CD14-positive monocyte (primary cell): ENCODE results near the gene LHX3. TPM values are rescaled to one million over a fixed set of nuclear protein-coding genes. Genes with fewer than 3 reads are reported as not detected.

Experiments used
- DNase-seq, 3 donors: peaks; one replicate each; pipeline ENCODE4 v3.0.0-alpha.2; 2011 to 2022
- H2AFZ ChIP-seq: 2 replicates; pipeline ENCODE4 v1.6.0; 2012; ENCODE audit warnings: mild to moderate bottlenecking, low read depth, low read length, inconsistent platforms; ENCODE audit not compliant: insufficient read depth, poor library complexity, severe bottlenecking
- H3K27ac ChIP-seq, 2 donors: 1 replicate in 1 of 2; 2 replicates in 1 of 2; pipeline ENCODE4 v1.5.1; 2012 to 2013; ENCODE audit warnings: low read length in 2 of 2, control low read depth in 1 of 2, inconsistent platforms in 1 of 2, low read depth in 1 of 2, mild to moderate bottlenecking in 1 of 2
- H3K27me3 ChIP-seq, 2 donors: one replicate each; pipeline versions ENCODE4 v1.6.0 to v1.6.1; 2011 to 2013; ENCODE audit warnings: low read length in 2 of 2; ENCODE audit not compliant: control insufficient read depth in 2 of 2, insufficient read depth in 2 of 2
- H3K36me3 ChIP-seq, 2 donors: replicated peaks in 1 of 2; 1 replicate in 1 of 2; 2 replicates in 1 of 2; pipeline versions ENCODE4 v1.5.1 to v1.6.1; 2012 to 2013; ENCODE audit warnings: low read length in 2 of 2, control low read depth in 1 of 2, inconsistent platforms in 1 of 2, mild to moderate bottlenecking in 1 of 2; ENCODE audit not compliant: insufficient read depth in 2 of 2, control insufficient read depth in 1 of 2
- H3K4me1 ChIP-seq, 2 donors: 1 replicate in 1 of 2; 2 replicates in 1 of 2; pipeline versions ENCODE4 v1.5.1 to v1.6.1; 2012 to 2013; ENCODE audit warnings: low read length in 2 of 2, control low read depth in 1 of 2, inconsistent platforms in 1 of 2, mild to moderate bottlenecking in 1 of 2, moderate library complexity in 1 of 2; ENCODE audit not compliant: insufficient read depth in 2 of 2, control insufficient read depth in 1 of 2
- H3K4me2 ChIP-seq: replicated peaks from 2 replicates; pipeline ENCODE3; 2012; ENCODE audit warnings: low read length, moderate library complexity, mild to moderate bottlenecking; ENCODE audit not compliant: poor library complexity, severe bottlenecking; ENCODE audit errors: extremely low read depth
- H3K4me3 ChIP-seq, 3 experiments: fragments of 200-600 bp in 1 of 3; sonication (generic) in 1 of 3; replicated peaks in 1 of 3; 1 replicate in 2 of 3; 2 replicates in 1 of 3; pipeline ENCODE4 v1.5.1; 2011 to 2013; ENCODE audit warnings: low read length in 3 of 3, mild to moderate bottlenecking in 3 of 3, control low read depth in 2 of 3, low read depth in 2 of 3, inconsistent platforms in 1 of 3, moderate library complexity in 1 of 3
- H3K79me2 ChIP-seq: 2 replicates; pipeline ENCODE4 v1.6.0; 2012; ENCODE audit warnings: mild to moderate bottlenecking, control low read depth, inconsistent platforms, low read length, moderate library complexity; ENCODE audit not compliant: insufficient read depth
- H3K9ac ChIP-seq: 2 replicates; pipeline ENCODE4 v1.6.0; 2017; ENCODE audit warnings: low read length, mild to moderate bottlenecking; ENCODE audit not compliant: insufficient read depth, poor library complexity, severe bottlenecking
- H3K9me3 ChIP-seq, 2 donors: replicated peaks in 1 of 2; 1 replicate in 1 of 2; 2 replicates in 1 of 2; pipeline versions ENCODE4 v1.5.1 to v1.6.1; 2012 to 2013; ENCODE audit warnings: low read length in 2 of 2, control low read depth in 1 of 2; ENCODE audit not compliant: control insufficient read depth in 1 of 2, insufficient read depth in 1 of 2
- H4K20me1 ChIP-seq: 2 replicates; pipeline ENCODE4 v1.6.0; 2012; ENCODE audit warnings: mild to moderate bottlenecking, low read length, control low read depth, moderate library complexity; ENCODE audit not compliant: insufficient read depth
- H3K27ac Mint-ChIP-seq, 7 donors: one replicate each; pipeline ENCODE4 v1.8.0; 2020; ENCODE audit warnings: mild to moderate bottlenecking in 7 of 7, mixed read lengths in 7 of 7, moderate library complexity in 6 of 7, inconsistent platforms in 2 of 7
- H3K27me3 Mint-ChIP-seq, 3 donors: one replicate each; pipeline ENCODE4 v1.8.0; 2021 to 2022; ENCODE audit warnings: low read depth in 3 of 3, mild to moderate bottlenecking in 3 of 3, mixed read lengths in 3 of 3, moderate library complexity in 3 of 3, inconsistent platforms in 1 of 3
- H3K36me3 Mint-ChIP-seq, 2 donors: one replicate each; pipeline ENCODE4 v1.8.0; 2020; ENCODE audit warnings: mixed read lengths in 2 of 2, inconsistent platforms in 1 of 2, mild to moderate bottlenecking in 1 of 2
- H3K4me1 Mint-ChIP-seq: one replicate; pipeline ENCODE4 v1.8.0; 2020; ENCODE audit warnings: mild to moderate bottlenecking, mixed read lengths
- H3K4me3 Mint-ChIP-seq, 2 donors: one replicate each; pipeline ENCODE4 v1.8.0; 2020; ENCODE audit warnings: mild to moderate bottlenecking in 2 of 2, mixed read lengths in 2 of 2, moderate library complexity in 1 of 2
- H3K9me3 Mint-ChIP-seq, 7 donors: one replicate each; pipeline ENCODE4 v1.8.0; 2020 to 2022; ENCODE audit warnings: mixed read lengths in 7 of 7, mild to moderate bottlenecking in 6 of 7, moderate library complexity in 6 of 7, inconsistent platforms in 2 of 7
- WGBS: methylation state at CpG from one replicate; pipeline ENCODE4 v1.1.5; 2013; ENCODE audit warnings: missing lambda C conversion rate; ENCODE audit not compliant: insufficient coverage; 5-methylcytosine and 5-hydroxymethylcytosine counted together
- intact Hi-C, 2 donors: fragments of 100-400 bp; cut with micrococcal nuclease; formaldehyde crosslinking; loops; one replicate each; pipeline versions ENCODE4 v1.15.0 to v1.15.1; 2023
- polyA plus RNA-seq, 3 donors: library from polyadenylated mRNA; depleted of rRNA in 1 of 3; unstranded in 2 of 3; stranded (reverse) in 1 of 3; fragments of 300-500 nt in 2 of 3; fragments of >200 nt in 1 of 3; fragmentation: Illumina TruSeq in 2 of 3; gene quantifications; 1 replicate in 2 of 3; 2 replicates in 1 of 3; pipeline ENCODE4 v1.2.3, GENCODE V29; 2012 to 2021
- TF ChIP-seq, protein P1 (sequence below): fragments of 200-600 bp; IDR thresholded peaks from one replicate; pipeline ENCODE4 v1.8.0; 2022; ENCODE audit warnings: antibody characterized with exemption, mild to moderate bottlenecking

The LHX3 gene
- polyA plus RNA-seq, 3 donors, result not detected

- TF ChIP-seq, protein P1, sequence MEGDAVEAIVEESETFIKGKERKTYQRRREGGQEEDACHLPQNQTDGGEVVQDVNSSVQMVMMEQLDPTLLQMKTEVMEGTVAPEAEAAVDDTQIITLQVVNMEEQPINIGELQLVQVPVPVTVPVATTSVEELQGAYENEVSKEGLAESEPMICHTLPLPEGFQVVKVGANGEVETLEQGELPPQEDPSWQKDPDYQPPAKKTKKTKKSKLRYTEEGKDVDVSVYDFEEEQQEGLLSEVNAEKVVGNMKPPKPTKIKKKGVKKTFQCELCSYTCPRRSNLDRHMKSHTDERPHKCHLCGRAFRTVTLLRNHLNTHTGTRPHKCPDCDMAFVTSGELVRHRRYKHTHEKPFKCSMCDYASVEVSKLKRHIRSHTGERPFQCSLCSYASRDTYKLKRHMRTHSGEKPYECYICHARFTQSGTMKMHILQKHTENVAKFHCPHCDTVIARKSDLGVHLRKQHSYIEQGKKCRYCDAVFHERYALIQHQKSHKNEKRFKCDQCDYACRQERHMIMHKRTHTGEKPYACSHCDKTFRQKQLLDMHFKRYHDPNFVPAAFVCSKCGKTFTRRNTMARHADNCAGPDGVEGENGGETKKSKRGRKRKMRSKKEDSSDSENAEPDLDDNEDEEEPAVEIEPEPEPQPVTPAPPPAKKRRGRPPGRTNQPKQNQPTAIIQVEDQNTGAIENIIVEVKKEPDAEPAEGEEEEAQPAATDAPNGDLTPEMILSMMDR, result no peak
- Histone ChIP-seq H3K4me2 (no peak overlapping the region), H3K4me1 (peaks cover 4 to 5% of the 10 kb centered on the region in 2 donors), H2AFZ (no peak overlapping the region), H3K4me3 (no peak overlapping the region), H3K79me2 (no peaks in the 10 kb centered on the region), H4K20me1 (no peaks in the 10 kb centered on the region), H3K36me3 (peaks cover 9 to 37% of the 10 kb centered on the region in 2 donors), H3K9ac (no peak overlapping the region), H3K9me3 (no peaks in the 10 kb centered on the region), H3K27me3 (no peaks in the 10 kb centered on the region), H3K27ac (no peak overlapping the region)
- H3K36me3 Mint-ChIP-seq, result peaks cover 46 to 55% of the 10 kb centered on the region in 2 donors
- H3K4me3 Mint-ChIP-seq, result no peak overlapping the region
- WGBS, result 96% methylated on average over 26 of the region's 30 CpGs
- no peaks in the 10 kb centered on the region for H3K9me3 Mint-ChIP-seq
- peaks cover 0 to 2% (median 0%) of the 10 kb centered on the region in 3 donors for H3K27me3 Mint-ChIP-seq
- DNase-seq, result no peak
- peak overlapping the region in 4 of 7 donors; percentile 46 to 65 (median 53) for H3K27ac Mint-ChIP-seq
- intact Hi-C loops, result no loop called here
- peaks cover 11% of the 10 kb centered on the region for H3K4me1 Mint-ChIP-seq
Measured at GRCh38 chr9:136223871-136224640, 19.1 kb upstream of the LHX3 start.

- Histone ChIP-seq H3K4me1 (peaks cover 4 to 5% of the 10 kb centered on the region in 2 donors), H4K20me1 (no peaks in the 10 kb centered on the region), H3K79me2 (no peaks in the 10 kb centered on the region), H3K36me3 (peaks cover 14 to 49% of the 10 kb centered on the region in 2 donors), H3K9ac (no peak overlapping the region), H3K27me3 (no peaks in the 10 kb centered on the region), H3K27ac (no peak overlapping the region), H3K9me3 (no peaks in the 10 kb centered on the region), H2AFZ (no peak overlapping the region), H3K4me2 (no peak overlapping the region), H3K4me3 (no peak overlapping the region)
- Mint-ChIP-seq H3K27ac (no peak overlapping the region), H3K36me3 (peaks cover 52 to 65% of the 10 kb centered on the region in 2 donors), H3K4me1 (peaks cover 5% of the 10 kb centered on the region), H3K4me3 (no peak overlapping the region), H3K9me3 (no peaks in the 10 kb centered on the region), H3K27me3 (peaks cover 0 to 2% (median 0%) of the 10 kb centered on the region in 3 donors)
- TF ChIP-seq, protein P1, result no peak
- 97% methylated on average over 13 of the region's 13 CpGs for WGBS
- DNase-seq, result no peak
- intact Hi-C loops, result no loop called here
Measured at GRCh38 chr9:136222906-136223285, 18.0 kb upstream of the LHX3 start.
